Lower lobe of right lung (tissue), 2 donors: ENCODE measurements around the gene RNF166. TPM values are rescaled to one million over a fixed set of nuclear protein-coding genes. Genes with fewer than 3 reads are reported as not detected.

ENCODE experiments used
- ATAC-seq, 2 donors: fragments of 200-7000 bp; cut with Tn5 transposase; one replicate each; pipeline ENCODE4 v1.9.1; 2020 to 2022; ENCODE audit warnings: mild to moderate bottlenecking in 2 of 2, moderate library complexity in 2 of 2
- DNase-seq: peaks from one replicate; pipeline ENCODE4 v3.0.0-alpha.2; 2020
- H3K27ac ChIP-seq: fragments of 200-600 bp; one replicate; pipeline ENCODE4 v1.8.0; 2022
- H3K27me3 ChIP-seq: fragments of 200-600 bp; one replicate; pipeline ENCODE4 v1.8.0; 2022; ENCODE audit warnings: low read depth
- H3K36me3 ChIP-seq: fragments of 200-600 bp; one replicate; pipeline ENCODE4 v1.8.0; 2022; ENCODE audit warnings: mild to moderate bottlenecking
- H3K4me1 ChIP-seq: fragments of 200-600 bp; one replicate; pipeline ENCODE4 v1.8.0; 2022
- H3K4me3 ChIP-seq: fragments of 200-600 bp; one replicate; pipeline ENCODE4 v1.8.0; 2022; ENCODE audit warnings: mild to moderate bottlenecking
- H3K9me3 ChIP-seq: fragments of 200-600 bp; one replicate; pipeline ENCODE4 v1.8.0; 2022
- CTCF ChIP-seq: fragments of 200-600 bp; IDR thresholded peaks from one replicate; pipeline ENCODE4 v1.8.0; 2022; ENCODE audit warnings: antibody characterized with exemption, mild to moderate bottlenecking
- intact Hi-C: fragments of 100-400 bp; cut with DNase I; formaldehyde crosslinking; loops from one replicate; pipeline ENCODE4 v1.11.0; 2022
- long read RNA-seq: library from polyadenylated mRNA; unstranded; transcript quantifications from one replicate; pipeline ENCODE4 v2.0.0, GENCODE V29; 2021
- total RNA-seq: library from RNA; stranded (reverse); fragmentation: NEBNext Ultra II Directional; extraction: Animal tissue kit (Norgen Biotek cat#: 25700); gene quantifications from one replicate; pipeline ENCODE4 v1.2.1, GENCODE V29; 2021
- donor health status: DM: no; HTN: yes; CAD: no; lungs with severe emphysema.

Gene RNF166
- 61.9 TPM for total RNA-seq
- long read RNA-seq, transcript RNF166-201 (6 exons, 1,883 nt), result major isoform, 61 of 103 reads
- long read RNA-seq, transcript RNF166-210 (3 exons, 1,768 nt), result minor isoform, 7 of 103 reads
- long read RNA-seq, partial matches to known transcripts, result 13 of 103 reads
- long read RNA-seq, other reads (novel, unspliced or antisense), result 22 of 103 reads

- peak within 1 kb of the TSS; percentile 100 for H3K4me3 ChIP-seq
- DNase-seq (peak; percentile 95), ATAC-seq (peak; percentile 90)
- peaks cover 51% of the 10 kb centered on the region for H3K4me1 ChIP-seq
- H3K9me3 ChIP-seq, result no peaks in the 10 kb centered on the region
- TF ChIP-seq CTCF, result no peak
- no peaks in the 10 kb centered on the region for H3K27me3 ChIP-seq
- H3K36me3 ChIP-seq, result peaks cover 5% of the 10 kb centered on the region
- intact Hi-C loops, result no loop called here
- peak within 1 kb of the TSS; percentile 89 for H3K27ac ChIP-seq
Observed at GRCh38 chr16:88706229-88706964, at the start of gene RNF166, which contains the start of gene CTU2. Gene RNF166 (minus strand): TSS chr16:88706408. CDS start chr16:88706325, 83 bp downstream. Gene CTU2 (plus strand): TSS chr16:88706503. CDS start chr16:88706531, 28 bp downstream.

- Histone ChIP-seq H3K4me1 (peaks cover 34% of the 10 kb centered on the region), H3K27me3 (no peaks in the 10 kb centered on the region), H3K9me3 (no peaks in the 10 kb centered on the region), H3K4me3 (no peak overlapping the region), H3K27ac (no peak overlapping the region), H3K36me3 (peaks cover 16% of the 10 kb centered on the region)
- peak in 1 of 2 donors; percentile 14 for ATAC-seq
- DNase-seq, result no peak
- intact Hi-C loops, result no loop called here
- TF ChIP-seq CTCF, result peak; percentile 24
Observed at GRCh38 chr16:88754912-88755744, 48.9 kb upstream of the RNF166 start.

- ATAC-seq (no peak), DNase-seq (no peak)
- Histone ChIP-seq H3K27me3 (no peaks in the 10 kb centered on the region), H3K4me3 (no peak overlapping the region), H3K27ac (no peak overlapping the region), H3K36me3 (peaks cover 16% of the 10 kb centered on the region), H3K4me1 (peaks cover 26% of the 10 kb centered on the region), H3K9me3 (no peaks in the 10 kb centered on the region)
- intact Hi-C loops, result no loop called here
- TF ChIP-seq CTCF, result no peak
Observed at GRCh38 chr16:88754109-88754911, 48.1 kb upstream of the RNF166 start.

GRCh38 chr16:88753602-88754001, 47.4 kb upstream of the RNF166 start:
- no peak for ATAC-seq
- peaks cover 19% of the 10 kb centered on the region for H3K4me1 ChIP-seq
- H3K27me3 ChIP-seq, result no peaks in the 10 kb centered on the region
- intact Hi-C loops, result no loop called here
- no peak for TF ChIP-seq CTCF
- peaks cover 17% of the 10 kb centered on the region for H3K36me3 ChIP-seq
- no peak for DNase-seq
- H3K4me3 ChIP-seq, result no peak overlapping the region
- H3K9me3 ChIP-seq, result no peaks in the 10 kb centered on the region
- H3K27ac ChIP-seq, result no peak overlapping the region

- Histone ChIP-seq H3K9me3 (no peaks in the 10 kb centered on the region), H3K27me3 (no peaks in the 10 kb centered on the region), H3K4me1 (peaks cover 15% of the 10 kb centered on the region), H3K27ac (no peak overlapping the region), H3K4me3 (no peak overlapping the region), H3K36me3 (peaks cover 21% of the 10 kb centered on the region)
- no peak for DNase-seq
- no peak for TF ChIP-seq CTCF
- no peak for ATAC-seq
- intact Hi-C loops, result no loop called here
Observed at GRCh38 chr16:88753191-88753590, 47.0 kb upstream of the RNF166 start.
